HT-29 (cell line): ENCODE data around the gene ANAPC4. TPM values are rescaled to one million over a fixed set of nuclear protein-coding genes. Genes with fewer than 3 reads are reported as not detected.

Experiments used
- DNase-seq: peaks from one replicate; pipeline ENCODE4 v3.0.0-alpha.2; 2015; ENCODE audit warnings: low spot score
- total RNA-seq: library from RNA; depleted of rRNA; stranded (reverse); fragments of >200 nt; shearing (Covaris generic); gene quantifications from 2 replicates; pipeline ENCODE4 v1.2.3, GENCODE V29; 2014

Gene ANAPC4
- total RNA-seq, 1 experiment from 2014 or later: 9.9 TPM

- no peak for DNase-seq
Measured at GRCh38 chr4:25378437-25378743, 1.3 kb downstream of the ANAPC4 start.

GRCh38 chr4:25379591-25379990, 2.5 kb downstream of the ANAPC4 start:
- DNase-seq: no peak

- DNase-seq: no peak
Measured at GRCh38 chr4:25383647-25384046, 6.6 kb downstream of the ANAPC4 start.

GRCh38 chr4:25386926-25387325, 9.9 kb downstream of the ANAPC4 start:
- DNase-seq: no peak

GRCh38 chr4:25397305-25397704, 20.2 kb downstream of the ANAPC4 start:
- DNase-seq: no peak

GRCh38 chr4:25399510-25399909, 22.4 kb downstream of the ANAPC4 start:
- no peak for DNase-seq

- DNase-seq: no peak
Measured at GRCh38 chr4:25401066-25401465, 24.0 kb downstream of the ANAPC4 start.

GRCh38 chr4:25402521-25402920, 25.5 kb downstream of the ANAPC4 start:
- no peak for DNase-seq

GRCh38 chr4:25403699-25404098, 26.6 kb downstream of the ANAPC4 start:
- no peak for DNase-seq

GRCh38 chr4:25405453-25405852, 28.4 kb downstream of the ANAPC4 start:
- DNase-seq: no peak

- no peak for DNase-seq
Measured at GRCh38 chr4:25406081-25406692, 29.1 kb downstream of the ANAPC4 start.

GRCh38 chr4:25410820-25411529, 33.9 kb downstream of the ANAPC4 start:
- DNase-seq: no peak

GRCh38 chr4:25413261-25413660, 36.2 kb downstream of the ANAPC4 start:
- DNase-seq: no peak

GRCh38 chr4:25417014-25417413, 40.0 kb downstream of the ANAPC4 start:
- DNase-seq: no peak

- no peak for DNase-seq
Measured at GRCh38 chr4:25420931-25421330, 43.9 kb downstream of the ANAPC4 start.

- no peak for DNase-seq
Measured at GRCh38 chr4:25421816-25422525, 44.9 kb downstream of the ANAPC4 start.

GRCh38 chr4:25423548-25423947, 46.5 kb downstream of the ANAPC4 start:
- DNase-seq: no peak

GRCh38 chr4:25424539-25425228, 47.6 kb downstream of the ANAPC4 start:
- DNase-seq: no peak

- no peak for DNase-seq
Measured at GRCh38 chr4:25425361-25425760, 48.3 kb downstream of the ANAPC4 start.

GRCh38 chr4:25427871-25428270, 50.8 kb downstream of the ANAPC4 start:
- DNase-seq: no peak

- DNase-seq: no peak
Measured at GRCh38 chr4:25430630-25431029, 53.6 kb downstream of the ANAPC4 start.
